Prostate gland (tissue), 2 donors: Measurements from ENCODE around the gene MSANTD3.

ENCODE experiments used
- POLR2AphosphoS5 ChIP-seq: sonication (generic); formaldehyde crosslinking; IDR thresholded peaks from one replicate; pipeline ENCODE4 v1.6.1; 2017; ENCODE audit warnings: antibody characterized with exemption
- TF ChIP-seq, protein P1 (sequence below), 4 experiments: fragments of 200-600 bp in 2 of 4; fragments of 450-650 bp in 2 of 4; sonication (generic) in 2 of 4; IDR thresholded peaks; 1 replicate in 3 of 4; 2 replicates in 1 of 4; pipeline ENCODE4 v1.5.1; 2016 to 2019; ENCODE audit warnings: antibody characterized with exemption in 4 of 4, mild to moderate bottlenecking in 2 of 4, moderate library complexity in 2 of 4

DNA sequence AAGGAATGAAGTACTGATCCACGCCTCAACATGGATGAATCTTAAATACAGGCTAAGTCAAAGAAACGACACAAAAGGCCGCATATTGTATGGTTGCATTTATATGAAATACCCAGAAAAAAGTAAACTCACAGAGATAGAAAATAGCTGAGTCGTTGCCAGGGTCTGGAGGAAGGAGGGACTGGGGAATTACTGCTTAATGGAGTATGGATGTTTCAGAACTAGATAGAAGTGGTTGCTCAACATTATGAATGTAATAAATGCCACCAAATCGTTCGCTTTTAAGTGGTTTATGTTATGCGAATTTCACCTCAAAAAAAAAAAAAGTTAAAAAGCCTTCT is 784 bp upstream of the MSANTD3 start:
- TF ChIP-seq, protein P1, sequence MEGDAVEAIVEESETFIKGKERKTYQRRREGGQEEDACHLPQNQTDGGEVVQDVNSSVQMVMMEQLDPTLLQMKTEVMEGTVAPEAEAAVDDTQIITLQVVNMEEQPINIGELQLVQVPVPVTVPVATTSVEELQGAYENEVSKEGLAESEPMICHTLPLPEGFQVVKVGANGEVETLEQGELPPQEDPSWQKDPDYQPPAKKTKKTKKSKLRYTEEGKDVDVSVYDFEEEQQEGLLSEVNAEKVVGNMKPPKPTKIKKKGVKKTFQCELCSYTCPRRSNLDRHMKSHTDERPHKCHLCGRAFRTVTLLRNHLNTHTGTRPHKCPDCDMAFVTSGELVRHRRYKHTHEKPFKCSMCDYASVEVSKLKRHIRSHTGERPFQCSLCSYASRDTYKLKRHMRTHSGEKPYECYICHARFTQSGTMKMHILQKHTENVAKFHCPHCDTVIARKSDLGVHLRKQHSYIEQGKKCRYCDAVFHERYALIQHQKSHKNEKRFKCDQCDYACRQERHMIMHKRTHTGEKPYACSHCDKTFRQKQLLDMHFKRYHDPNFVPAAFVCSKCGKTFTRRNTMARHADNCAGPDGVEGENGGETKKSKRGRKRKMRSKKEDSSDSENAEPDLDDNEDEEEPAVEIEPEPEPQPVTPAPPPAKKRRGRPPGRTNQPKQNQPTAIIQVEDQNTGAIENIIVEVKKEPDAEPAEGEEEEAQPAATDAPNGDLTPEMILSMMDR (IDR thresholded peaks at IDR 0.05), result no peak
- TF ChIP-seq POLR2AphosphoS5, result no peak
